Prostate gland (tissue), 2 donors: Measurements from ENCODE around the gene ZFP91. TPM values are rescaled to one million over a fixed set of nuclear protein-coding genes. Genes with fewer than 3 reads are reported as not detected.

ENCODE experiments used
- DNase-seq: peaks from one replicate; pipeline ENCODE4 v3.0.0-alpha.2; 2019; ENCODE audit warnings: low spot score
- H3K27ac ChIP-seq, 2 donors: fragments of 200-600 bp; sonication (generic); 2 replicates each; pipeline ENCODE4 v1.5.1; 2017 to 2019
- H3K27me3 ChIP-seq: fragments of 200-600 bp; sonication (generic); replicated peaks from 2 replicates; pipeline ENCODE4 v1.5.1; 2019; ENCODE audit not compliant: insufficient read depth
- H3K36me3 ChIP-seq, 2 donors: fragments of 200-600 bp; sonication (generic); 1 replicate in 1 of 2; 2 replicates in 1 of 2; pipeline versions ENCODE4 v1.5.1 to v1.8.1; 2017 to 2019
- H3K4me1 ChIP-seq: fragments of 200-600 bp; sonication (generic); replicated peaks from 2 replicates; pipeline ENCODE4 v1.5.1; 2019
- H3K4me3 ChIP-seq, 2 donors: fragments of 200-600 bp; sonication (generic); 2 replicates each; pipeline ENCODE4 v1.5.1; 2017 to 2019
- H3K9me3 ChIP-seq: fragments of 200-600 bp; sonication (generic); 2 replicates; pipeline ENCODE4 v1.5.1; 2017
- CTCF ChIP-seq, 4 experiments: fragments of 200-600 bp in 2 of 4; fragments of 450-650 bp in 2 of 4; sonication (generic) in 2 of 4; IDR thresholded peaks; 1 replicate in 3 of 4; 2 replicates in 1 of 4; pipeline ENCODE4 v1.5.1; 2016 to 2019; ENCODE audit warnings: antibody characterized with exemption in 4 of 4, mild to moderate bottlenecking in 2 of 4, moderate library complexity in 2 of 4
- POLR2A ChIP-seq: fragments of 450-650 bp; IDR thresholded peaks from one replicate; pipeline ENCODE4 v1.6.1; 2016; ENCODE audit warnings: antibody characterized with exemption, mild to moderate bottlenecking
- POLR2AphosphoS5 ChIP-seq: sonication (generic); formaldehyde crosslinking; IDR thresholded peaks from one replicate; pipeline ENCODE4 v1.6.1; 2017; ENCODE audit warnings: antibody characterized with exemption
- WGBS: methylation state at CpG from one replicate; pipeline ENCODE4 v1.1.5; 2018; 5-methylcytosine and 5-hydroxymethylcytosine counted together
- intact Hi-C: fragments of 100-400 bp; cut with DNase I; formaldehyde crosslinking; loops from one replicate; pipeline ENCODE4 v1.14.2; 2022
- total RNA-seq, 2 donors: library from RNA; depleted of rRNA; stranded (reverse); fragments of >200 nt; gene quantifications; one replicate each; pipeline ENCODE4 v1.1.0, GENCODE V29; 2016

The ZFP91 gene
- total RNA-seq, 2 donors from 2014 or later, result 34.0 to 70.7 TPM

- 91% methylated on average over 1 of the region's 1 CpG for WGBS
- TF ChIP-seq POLR2AphosphoS5, result no peak
- TF ChIP-seq CTCF (IDR thresholded peaks at IDR 0.05), result no peak
- TF ChIP-seq POLR2A, result no peak
- DNase-seq, result no peak
- Histone ChIP-seq H3K4me1 (no peaks in the 10 kb centered on the region), H3K9me3 (no peaks in the 10 kb centered on the region), H3K27me3 (no peaks in the 10 kb centered on the region), H3K4me3 (no peak overlapping the region), H3K27ac (no peak overlapping the region), H3K36me3 (no peaks in the 10 kb centered on the region)
- intact Hi-C loops, result no loop called here
Observed at GRCh38 chr11:58582437-58582836, 3.6 kb downstream of the ZFP91 start.

GRCh38 chr11:58586998-58587397 lies 8.1 kb downstream of the ZFP91 start:
- Histone ChIP-seq H3K36me3 (no peaks in the 10 kb centered on the region), H3K4me1 (no peaks in the 10 kb centered on the region), H3K9me3 (no peaks in the 10 kb centered on the region), H3K27me3 (no peaks in the 10 kb centered on the region), H3K27ac (no peak overlapping the region), H3K4me3 (no peak overlapping the region)
- DNase-seq, result no peak
- TF ChIP-seq CTCF (IDR thresholded peaks at IDR 0.05) (no peak), POLR2A (no peak), POLR2AphosphoS5 (no peak)
- WGBS, result 89% methylated on average over 2 of the region's 2 CpGs
- intact Hi-C loops, result no loop called here

- no peaks in the 10 kb centered on the region for H3K27me3 ChIP-seq
- no peak for DNase-seq
- TF ChIP-seq POLR2AphosphoS5, result no peak
- no peak for TF ChIP-seq CTCF (IDR thresholded peaks at IDR 0.05)
- TF ChIP-seq POLR2A, result no peak
- H3K27ac ChIP-seq, result no peak overlapping the region
- no peaks in the 10 kb centered on the region for H3K9me3 ChIP-seq
- no peaks in the 10 kb centered on the region for H3K36me3 ChIP-seq
- no peak overlapping the region for H3K4me3 ChIP-seq
- intact Hi-C loops, result no loop called here
- no peaks in the 10 kb centered on the region for H3K4me1 ChIP-seq
- 93% methylated on average over 3 of the region's 3 CpGs for WGBS
Observed at GRCh38 chr11:58591659-58592058, 12.8 kb downstream of the ZFP91 start.

- no peaks in the 10 kb centered on the region for H3K27me3 ChIP-seq
- DNase-seq, result no peak
- no peak for TF ChIP-seq POLR2A
- no peak for TF ChIP-seq POLR2AphosphoS5
- no peak for TF ChIP-seq CTCF (IDR thresholded peaks at IDR 0.05)
- H3K4me3 ChIP-seq, result no peak overlapping the region
- H3K36me3 ChIP-seq, result no peaks in the 10 kb centered on the region
- no peaks in the 10 kb centered on the region for H3K4me1 ChIP-seq
- H3K9me3 ChIP-seq, result no peaks in the 10 kb centered on the region
- 83% methylated on average over 5 of the region's 5 CpGs for WGBS
- H3K27ac ChIP-seq, result no peak overlapping the region
- intact Hi-C loops, result no loop called here
Observed at GRCh38 chr11:58592760-58593472, 14.1 kb downstream of the ZFP91 start.

GRCh38 chr11:58594826-58595225 lies 16.0 kb downstream of the ZFP91 start:
- Histone ChIP-seq H3K9me3 (no peaks in the 10 kb centered on the region), H3K4me3 (no peak overlapping the region), H3K36me3 (no peaks in the 10 kb centered on the region), H3K27me3 (no peaks in the 10 kb centered on the region), H3K27ac (no peak overlapping the region), H3K4me1 (no peaks in the 10 kb centered on the region)
- intact Hi-C loops, result no loop called here
- WGBS, result 86% methylated on average over 4 of the region's 4 CpGs
- DNase-seq, result no peak
- no peak for TF ChIP-seq POLR2A
- TF ChIP-seq CTCF (IDR thresholded peaks at IDR 0.05), result no peak
- TF ChIP-seq POLR2AphosphoS5, result no peak
